GM12878 (cell line): Measurements from ENCODE around the gene NCAN. TPM values are rescaled to one million over a fixed set of nuclear protein-coding genes. Genes with fewer than 3 reads are reported as not detected.

Experiments
- ATAC-seq: fragments of 200-7000 bp; cut with Tn5 transposase; 3 replicates; pipeline ENCODE4 v1.9.1; 2020; ENCODE audit warnings: mild to moderate bottlenecking, moderate library complexity
- BruUV-seq: library from RNA; stranded (reverse); fragments of 400-500 nt; replicated peaks from 2 replicates; lab custom pipeline; 2021; lab: Mats Ljungman, UMichigan
- CTCF ChIA-PET: fragments of 300-600 bp; sonication (Branson Sonifier 250); formaldehyde crosslinking; extraction: SDS; loops from one replicate; lab custom pipeline; 2021; ENCODE audit warnings: inconsistent platforms; lab: Yijun Ruan, JAX
- POLR2A ChIA-PET: fragments of 350-600 bp; formaldehyde crosslinking; extraction: SDS; loops from one replicate; lab custom pipeline; 2021; ENCODE audit warnings: inconsistent platforms; lab: Charles Lee
- RAD21 ChIA-PET: fragments of 300-600 bp; sonication (Branson Sonifier 250); formaldehyde crosslinking; loops from one replicate; lab custom pipeline; 2023; ENCODE audit warnings: antibody characterized with exemption; ENCODE audit not compliant: unreplicated experiment; lab: Charles Lee
- SMC1A ChIA-PET: fragments of 300-600 bp; sonication (Branson Sonifier 250); formaldehyde crosslinking; loops from one replicate; lab custom pipeline; 2023; ENCODE audit not compliant: unreplicated experiment, uncharacterized antibody; lab: Charles Lee
- DNase-seq: peaks from one replicate; pipeline ENCODE4 v3.0.0-alpha.2; 2011; ENCODE audit warnings: low read depth, low spot score
- FAIRE-seq: peaks from 3 replicates; lab custom pipeline; 2011; peaks lifted over from hg19 to GRCh38; lab: Jason Lieb, UNC
- H2AFZ ChIP-seq: 2 replicates; pipeline ENCODE4 v1.6.0; 2011; ENCODE audit warnings: low read depth, low read length, control low read depth; ENCODE audit not compliant: control insufficient read depth
- H3K27ac ChIP-seq: 2 replicates; pipeline ENCODE4 v1.5.1; 2011; ENCODE audit warnings: control low read depth; ENCODE audit not compliant: control insufficient read depth, insufficient read depth
- H3K27me3 ChIP-seq, 2 experiments: replicated peaks in 1 of 2; 2 replicates each; pipeline versions ENCODE4 v1.6.0 to v1.6.1; 2011; ENCODE audit warnings: low read length in 1 of 2; ENCODE audit not compliant: control insufficient read depth in 2 of 2, insufficient read depth in 2 of 2
- H3K36me3 ChIP-seq, 2 experiments: 2 replicates each; pipeline ENCODE4 v1.5.1; 2011; ENCODE audit warnings: low read length in 1 of 2; ENCODE audit not compliant: control insufficient read depth in 2 of 2, insufficient read depth in 2 of 2
- H3K4me1 ChIP-seq: 2 replicates; pipeline ENCODE4 v1.6.1; 2011; ENCODE audit warnings: mild to moderate bottlenecking, low read length, moderate library complexity, mixed read lengths; ENCODE audit not compliant: control insufficient read depth, insufficient read depth
- H3K4me2 ChIP-seq: 2 replicates; pipeline ENCODE4 v1.6.0; 2011; ENCODE audit warnings: control low read depth; ENCODE audit not compliant: control insufficient read depth, insufficient read depth
- H3K4me3 ChIP-seq: fragments of 200-600 bp; sonication (generic); 2 replicates; pipeline ENCODE4 v1.5.1; 2016
- H3K79me2 ChIP-seq: 2 replicates; pipeline ENCODE4 v1.6.0; 2011; ENCODE audit warnings: low read length; ENCODE audit not compliant: control insufficient read depth, insufficient read depth
- H3K9ac ChIP-seq: 2 replicates; pipeline ENCODE4 v1.8.0; 2011; ENCODE audit warnings: low read length, control low read depth, mixed read lengths; ENCODE audit not compliant: control insufficient read depth, insufficient read depth
- H3K9me3 ChIP-seq: replicated peaks from 3 replicates; pipeline ENCODE4 v1.5.1; 2011; ENCODE audit warnings: mild to moderate bottlenecking, low read length; ENCODE audit not compliant: control insufficient read depth, insufficient read depth
- H4K20me1 ChIP-seq: 2 replicates; pipeline ENCODE4 v1.6.0; 2011; ENCODE audit not compliant: control insufficient read depth, insufficient read depth
- FOS ChIP-seq: IDR thresholded peaks from 3 replicates; pipeline ENCODE4 v1.6.1; 2011; ENCODE audit warnings: borderline replicate concordance; ENCODE audit not compliant: insufficient read length; ENCODE audit errors: extremely low read depth
- RCOR1 ChIP-seq: conservative IDR thresholded peaks from 2 replicates; pipeline ENCODE4 v1.6.1; 2012; ENCODE audit warnings: low read depth, low read length, improper control_type of control experiment
- RUNX3 ChIP-seq: IDR thresholded peaks from 2 replicates; pipeline ENCODE4 v1.6.1; 2012; ENCODE audit warnings: low read length, inconsistent platforms
- SREBF2 ChIP-seq: IDR thresholded peaks from 2 replicates; pipeline ENCODE4 v1.6.1; 2012; ENCODE audit warnings: mild to moderate bottlenecking, low read length
- ZNF274 ChIP-seq: IDR thresholded peaks from one replicate; pipeline ENCODE4 v1.8.0; 2011; ENCODE audit not compliant: insufficient read length, insufficient read depth
- ZNF622 ChIP-seq: fragments of 450-650 bp; IDR thresholded peaks from 2 replicates; pipeline ENCODE4 v1.6.1; 2017; ENCODE audit warnings: mild to moderate bottlenecking, inconsistent platforms
- whole genome bisulfite sequencing: methylation state at CpG from one replicate; pipeline ENCODE4 v1.1.6; 2016; ENCODE audit warnings: low lambda C conversion rate; ENCODE audit not compliant: insufficient replicate concordance, insufficient coverage; ENCODE audit errors: missing lambda C conversion rate; 5-methylcytosine and 5-hydroxymethylcytosine counted together
- in situ Hi-C: fragments of 300-500 bp; cut with MboI; formaldehyde crosslinking; loops from 9 replicates; pipeline ENCODE4 v1.14.3; 2018; ENCODE audit warnings: mixed read lengths
- intact Hi-C: fragments of 100-400 bp; cut with micrococcal nuclease; formaldehyde crosslinking; loops from one replicate; pipeline ENCODE4 v1.14.2; 2022; ENCODE audit not compliant: unreplicated experiment
- polyA plus RNA-seq, 11 experiments: library from polyadenylated mRNA; depleted of rRNA in 4 of 11; unstranded in 6 of 11; stranded (reverse) in 5 of 11; fragments of >200 nt; fragmentation: Nextera tagmentation in 4 of 11; fragmentation: Illumina TruSeq in 1 of 11; extraction: Ambion mirVana in 4 of 11; extraction: Trizol in 1 of 11; gene quantifications; 1 replicate in 1 of 11; 2 replicates in 10 of 11; pipeline versions ENCODE4 v1.2.1 to v1.2.3, GENCODE V29; 2011 to 2016; ENCODE audit warnings: inconsistent platforms in 2 of 11, missing spikeins in 2 of 11, low read depth in 1 of 11
- total RNA-seq, 4 experiments: library from RNA; depleted of rRNA in 3 of 4; stranded (reverse); fragments of >200 nt in 3 of 4; fragmentation: Illumina TruSeq in 1 of 4; extraction: Trizol in 1 of 4; gene quantifications; 2 replicates each; pipeline versions ENCODE4 v1.2.1 to v1.2.3, GENCODE V29; 2013 to 2021
- TF ChIP-seq, protein P1 (sequence below): IDR thresholded peaks from 2 replicates; pipeline ENCODE4 v1.6.1; 2012; ENCODE audit warnings: low read depth, low read length, improper control_type of control experiment
- TF ChIP-seq, protein P2 (sequence below): fragments of 150-350 bp; IDR thresholded peaks from 2 replicates; pipeline ENCODE4 v1.6.1; 2014; ENCODE audit warnings: mild to moderate bottlenecking, low read depth, low read length
- TF ChIP-seq, protein P3 (sequence below): IDR thresholded peaks from 2 replicates; pipeline ENCODE4 v1.6.1; 2012; ENCODE audit warnings: improper control_type of control experiment, low read depth, low read length; ENCODE audit not compliant: insufficient replicate concordance

Gene NCAN
- total and polyA plus RNA-seq, 10 of the 15 experiments (the other 5 are each of a cell fraction or from before 2014, with no cell fraction given): 0.02 to 0.34 (median 0.12) TPM; not detected in 1

DNA sequence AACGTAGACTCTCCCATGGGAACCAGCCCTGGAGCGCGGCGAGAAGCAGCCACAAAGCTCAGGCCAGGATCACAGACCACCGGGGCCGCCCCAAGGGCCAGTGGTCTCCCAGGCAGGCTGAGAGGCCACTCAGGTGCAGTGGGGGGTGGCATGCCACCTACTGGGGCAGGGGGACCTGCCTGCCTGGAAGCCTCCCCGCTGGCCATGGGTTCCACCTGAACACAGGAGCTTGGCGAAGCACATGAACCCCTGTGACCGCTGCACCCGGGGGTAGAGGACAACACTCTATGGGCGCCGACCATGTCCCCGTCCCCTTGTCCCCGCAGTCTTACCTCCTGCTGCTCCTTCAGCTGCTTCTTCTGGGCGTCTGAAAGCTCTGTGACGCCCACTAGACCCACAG is 68.1 kb downstream of the NCAN start:
- ChIA-PET RAD21 (no interaction called here), SMC1A (no interaction called here), CTCF (no interaction called here), POLR2A (no interaction called here)
- no peaks in the 10 kb centered on the region for H3K27me3 ChIP-seq
- FAIRE-seq (no peak), DNase-seq (no peak), ATAC-seq (no peak)
- TF ChIP-seq, protein P1, sequence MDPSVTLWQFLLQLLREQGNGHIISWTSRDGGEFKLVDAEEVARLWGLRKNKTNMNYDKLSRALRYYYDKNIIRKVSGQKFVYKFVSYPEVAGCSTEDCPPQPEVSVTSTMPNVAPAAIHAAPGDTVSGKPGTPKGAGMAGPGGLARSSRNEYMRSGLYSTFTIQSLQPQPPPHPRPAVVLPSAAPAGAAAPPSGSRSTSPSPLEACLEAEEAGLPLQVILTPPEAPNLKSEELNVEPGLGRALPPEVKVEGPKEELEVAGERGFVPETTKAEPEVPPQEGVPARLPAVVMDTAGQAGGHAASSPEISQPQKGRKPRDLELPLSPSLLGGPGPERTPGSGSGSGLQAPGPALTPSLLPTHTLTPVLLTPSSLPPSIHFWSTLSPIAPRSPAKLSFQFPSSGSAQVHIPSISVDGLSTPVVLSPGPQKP: no peak
- TF ChIP-seq, protein P2, sequence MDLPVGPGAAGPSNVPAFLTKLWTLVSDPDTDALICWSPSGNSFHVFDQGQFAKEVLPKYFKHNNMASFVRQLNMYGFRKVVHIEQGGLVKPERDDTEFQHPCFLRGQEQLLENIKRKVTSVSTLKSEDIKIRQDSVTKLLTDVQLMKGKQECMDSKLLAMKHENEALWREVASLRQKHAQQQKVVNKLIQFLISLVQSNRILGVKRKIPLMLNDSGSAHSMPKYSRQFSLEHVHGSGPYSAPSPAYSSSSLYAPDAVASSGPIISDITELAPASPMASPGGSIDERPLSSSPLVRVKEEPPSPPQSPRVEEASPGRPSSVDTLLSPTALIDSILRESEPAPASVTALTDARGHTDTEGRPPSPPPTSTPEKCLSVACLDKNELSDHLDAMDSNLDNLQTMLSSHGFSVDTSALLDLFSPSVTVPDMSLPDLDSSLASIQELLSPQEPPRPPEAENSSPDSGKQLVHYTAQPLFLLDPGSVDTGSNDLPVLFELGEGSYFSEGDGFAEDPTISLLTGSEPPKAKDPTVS: no peak
- TF ChIP-seq SREBF2 (no peak), RUNX3 (no peak), RCOR1 (no peak), ZNF622 (no peak), ZNF274 (no peak), FOS (no peak)
- TF ChIP-seq, protein P3, sequence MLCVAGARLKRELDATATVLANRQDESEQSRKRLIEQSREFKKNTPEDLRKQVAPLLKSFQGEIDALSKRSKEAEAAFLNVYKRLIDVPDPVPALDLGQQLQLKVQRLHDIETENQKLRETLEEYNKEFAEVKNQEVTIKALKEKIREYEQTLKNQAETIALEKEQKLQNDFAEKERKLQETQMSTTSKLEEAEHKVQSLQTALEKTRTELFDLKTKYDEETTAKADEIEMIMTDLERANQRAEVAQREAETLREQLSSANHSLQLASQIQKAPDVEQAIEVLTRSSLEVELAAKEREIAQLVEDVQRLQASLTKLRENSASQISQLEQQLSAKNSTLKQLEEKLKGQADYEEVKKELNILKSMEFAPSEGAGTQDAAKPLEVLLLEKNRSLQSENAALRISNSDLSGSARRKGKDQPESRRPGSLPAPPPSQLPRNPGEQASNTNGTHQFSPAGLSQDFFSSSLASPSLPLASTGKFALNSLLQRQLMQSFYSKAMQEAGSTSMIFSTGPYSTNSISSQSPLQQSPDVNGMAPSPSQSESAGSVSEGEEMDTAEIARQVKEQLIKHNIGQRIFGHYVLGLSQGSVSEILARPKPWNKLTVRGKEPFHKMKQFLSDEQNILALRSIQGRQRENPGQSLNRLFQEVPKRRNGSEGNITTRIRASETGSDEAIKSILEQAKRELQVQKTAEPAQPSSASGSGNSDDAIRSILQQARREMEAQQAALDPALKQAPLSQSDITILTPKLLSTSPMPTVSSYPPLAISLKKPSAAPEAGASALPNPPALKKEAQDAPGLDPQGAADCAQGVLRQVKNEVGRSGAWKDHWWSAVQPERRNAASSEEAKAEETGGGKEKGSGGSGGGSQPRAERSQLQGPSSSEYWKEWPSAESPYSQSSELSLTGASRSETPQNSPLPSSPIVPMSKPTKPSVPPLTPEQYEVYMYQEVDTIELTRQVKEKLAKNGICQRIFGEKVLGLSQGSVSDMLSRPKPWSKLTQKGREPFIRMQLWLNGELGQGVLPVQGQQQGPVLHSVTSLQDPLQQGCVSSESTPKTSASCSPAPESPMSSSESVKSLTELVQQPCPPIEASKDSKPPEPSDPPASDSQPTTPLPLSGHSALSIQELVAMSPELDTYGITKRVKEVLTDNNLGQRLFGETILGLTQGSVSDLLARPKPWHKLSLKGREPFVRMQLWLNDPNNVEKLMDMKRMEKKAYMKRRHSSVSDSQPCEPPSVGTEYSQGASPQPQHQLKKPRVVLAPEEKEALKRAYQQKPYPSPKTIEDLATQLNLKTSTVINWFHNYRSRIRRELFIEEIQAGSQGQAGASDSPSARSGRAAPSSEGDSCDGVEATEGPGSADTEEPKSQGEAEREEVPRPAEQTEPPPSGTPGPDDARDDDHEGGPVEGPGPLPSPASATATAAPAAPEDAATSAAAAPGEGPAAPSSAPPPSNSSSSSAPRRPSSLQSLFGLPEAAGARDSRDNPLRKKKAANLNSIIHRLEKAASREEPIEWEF: no peak
- 88% methylated on average over 16 of the region's 16 CpGs for WGBS
- no peak overlapping the region for H3K4me2 ChIP-seq
- no peak overlapping the region for H3K9ac ChIP-seq
- no peaks in the 10 kb centered on the region for H3K9me3 ChIP-seq
- H3K36me3 ChIP-seq: peaks cover 4 to 19% of the 10 kb centered on the region in 2 experiments; a peak in 3 of 4 replicates
- no peak overlapping the region for H3K4me3 ChIP-seq
- no peak overlapping the region for H3K27ac ChIP-seq
- no peaks in the 10 kb centered on the region for H3K4me1 ChIP-seq
- intact Hi-C loops (no loop called here), in situ Hi-C loops (no loop called here)
- H2AFZ ChIP-seq: no peak overlapping the region
- H3K79me2 ChIP-seq: no peaks in the 10 kb centered on the region
- no TSS peak for BruUV-seq
- no peaks in the 10 kb centered on the region for H4K20me1 ChIP-seq
